Measurements from ENCODE around the gene AUTS2.

DNA sequence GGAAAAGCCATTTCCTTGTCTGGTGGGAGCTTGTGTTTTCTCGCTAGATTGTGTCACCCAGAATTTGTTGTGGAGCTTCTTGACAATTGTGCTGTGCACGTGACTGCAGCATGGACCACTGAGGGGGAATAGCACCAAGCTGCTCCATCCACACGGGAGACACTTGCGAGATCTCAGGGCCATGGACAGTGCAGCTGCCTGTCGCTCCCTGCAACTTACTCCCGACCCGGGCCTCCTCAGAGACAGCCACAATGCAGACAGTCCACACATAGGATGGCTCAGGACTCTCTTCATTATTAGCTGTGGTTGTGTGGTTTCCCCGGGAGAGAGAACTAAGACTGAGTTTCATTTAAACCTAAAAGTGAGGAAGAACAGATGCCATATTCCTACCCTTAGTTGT lies 860.5 kb downstream of the AUTS2 start:
- TF ChIP-seq, protein P1, sequence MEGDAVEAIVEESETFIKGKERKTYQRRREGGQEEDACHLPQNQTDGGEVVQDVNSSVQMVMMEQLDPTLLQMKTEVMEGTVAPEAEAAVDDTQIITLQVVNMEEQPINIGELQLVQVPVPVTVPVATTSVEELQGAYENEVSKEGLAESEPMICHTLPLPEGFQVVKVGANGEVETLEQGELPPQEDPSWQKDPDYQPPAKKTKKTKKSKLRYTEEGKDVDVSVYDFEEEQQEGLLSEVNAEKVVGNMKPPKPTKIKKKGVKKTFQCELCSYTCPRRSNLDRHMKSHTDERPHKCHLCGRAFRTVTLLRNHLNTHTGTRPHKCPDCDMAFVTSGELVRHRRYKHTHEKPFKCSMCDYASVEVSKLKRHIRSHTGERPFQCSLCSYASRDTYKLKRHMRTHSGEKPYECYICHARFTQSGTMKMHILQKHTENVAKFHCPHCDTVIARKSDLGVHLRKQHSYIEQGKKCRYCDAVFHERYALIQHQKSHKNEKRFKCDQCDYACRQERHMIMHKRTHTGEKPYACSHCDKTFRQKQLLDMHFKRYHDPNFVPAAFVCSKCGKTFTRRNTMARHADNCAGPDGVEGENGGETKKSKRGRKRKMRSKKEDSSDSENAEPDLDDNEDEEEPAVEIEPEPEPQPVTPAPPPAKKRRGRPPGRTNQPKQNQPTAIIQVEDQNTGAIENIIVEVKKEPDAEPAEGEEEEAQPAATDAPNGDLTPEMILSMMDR (IDR thresholded peaks at IDR 0.05; ENCODE audit: poor library complexity, severe bottlenecking), result no peak
- TF ChIP-seq, protein P2, sequence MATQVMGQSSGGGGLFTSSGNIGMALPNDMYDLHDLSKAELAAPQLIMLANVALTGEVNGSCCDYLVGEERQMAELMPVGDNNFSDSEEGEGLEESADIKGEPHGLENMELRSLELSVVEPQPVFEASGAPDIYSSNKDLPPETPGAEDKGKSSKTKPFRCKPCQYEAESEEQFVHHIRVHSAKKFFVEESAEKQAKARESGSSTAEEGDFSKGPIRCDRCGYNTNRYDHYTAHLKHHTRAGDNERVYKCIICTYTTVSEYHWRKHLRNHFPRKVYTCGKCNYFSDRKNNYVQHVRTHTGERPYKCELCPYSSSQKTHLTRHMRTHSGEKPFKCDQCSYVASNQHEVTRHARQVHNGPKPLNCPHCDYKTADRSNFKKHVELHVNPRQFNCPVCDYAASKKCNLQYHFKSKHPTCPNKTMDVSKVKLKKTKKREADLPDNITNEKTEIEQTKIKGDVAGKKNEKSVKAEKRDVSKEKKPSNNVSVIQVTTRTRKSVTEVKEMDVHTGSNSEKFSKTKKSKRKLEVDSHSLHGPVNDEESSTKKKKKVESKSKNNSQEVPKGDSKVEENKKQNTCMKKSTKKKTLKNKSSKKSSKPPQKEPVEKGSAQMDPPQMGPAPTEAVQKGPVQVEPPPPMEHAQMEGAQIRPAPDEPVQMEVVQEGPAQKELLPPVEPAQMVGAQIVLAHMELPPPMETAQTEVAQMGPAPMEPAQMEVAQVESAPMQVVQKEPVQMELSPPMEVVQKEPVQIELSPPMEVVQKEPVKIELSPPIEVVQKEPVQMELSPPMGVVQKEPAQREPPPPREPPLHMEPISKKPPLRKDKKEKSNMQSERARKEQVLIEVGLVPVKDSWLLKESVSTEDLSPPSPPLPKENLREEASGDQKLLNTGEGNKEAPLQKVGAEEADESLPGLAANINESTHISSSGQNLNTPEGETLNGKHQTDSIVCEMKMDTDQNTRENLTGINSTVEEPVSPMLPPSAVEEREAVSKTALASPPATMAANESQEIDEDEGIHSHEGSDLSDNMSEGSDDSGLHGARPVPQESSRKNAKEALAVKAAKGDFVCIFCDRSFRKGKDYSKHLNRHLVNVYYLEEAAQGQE (IDR thresholded peaks at IDR 0.05; ENCODE audit: borderline replicate concordance), result no peak
- TF ChIP-seq POLR2AphosphoS5 (IDR thresholded peaks at IDR 0.05) (no peak), EZH2 (IDR thresholded peaks at IDR 0.05; ENCODE audit: borderline replicate concordance, insufficient read depth, low read length, poor library complexity, severe bottlenecking) (no peak), EP300 (conservative IDR thresholded peaks at IDR 0.05; ENCODE audit: poor library complexity, severe bottlenecking) (no peak), TAF1 (IDR thresholded peaks at IDR 0.05; ENCODE audit: low read depth) (no peak), RAD21 (conservative IDR thresholded peaks at IDR 0.05) (no peak)
